ENCODE results near the gene IRF8.

DNA sequence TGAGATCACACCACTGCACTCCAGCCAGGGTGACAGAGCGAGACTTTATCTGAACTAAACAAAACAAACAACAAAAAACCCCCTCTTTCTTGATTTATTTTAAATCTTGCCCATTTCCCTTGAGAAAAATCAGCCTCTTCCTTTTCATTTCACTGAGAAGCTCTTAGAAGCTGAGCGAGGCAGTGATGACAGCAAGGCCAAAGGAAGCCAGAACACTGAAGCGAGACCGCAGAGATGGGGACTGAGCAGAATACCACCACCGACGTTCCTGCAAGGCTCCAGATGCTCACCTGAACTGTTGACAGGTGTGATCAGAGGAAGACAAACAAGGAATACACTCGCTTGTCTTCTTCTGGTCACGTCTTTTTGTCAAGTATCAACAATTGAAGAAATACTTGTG lies 30.5 kb upstream of the IRF8 start:
- TF ChIP-seq, protein P1, sequence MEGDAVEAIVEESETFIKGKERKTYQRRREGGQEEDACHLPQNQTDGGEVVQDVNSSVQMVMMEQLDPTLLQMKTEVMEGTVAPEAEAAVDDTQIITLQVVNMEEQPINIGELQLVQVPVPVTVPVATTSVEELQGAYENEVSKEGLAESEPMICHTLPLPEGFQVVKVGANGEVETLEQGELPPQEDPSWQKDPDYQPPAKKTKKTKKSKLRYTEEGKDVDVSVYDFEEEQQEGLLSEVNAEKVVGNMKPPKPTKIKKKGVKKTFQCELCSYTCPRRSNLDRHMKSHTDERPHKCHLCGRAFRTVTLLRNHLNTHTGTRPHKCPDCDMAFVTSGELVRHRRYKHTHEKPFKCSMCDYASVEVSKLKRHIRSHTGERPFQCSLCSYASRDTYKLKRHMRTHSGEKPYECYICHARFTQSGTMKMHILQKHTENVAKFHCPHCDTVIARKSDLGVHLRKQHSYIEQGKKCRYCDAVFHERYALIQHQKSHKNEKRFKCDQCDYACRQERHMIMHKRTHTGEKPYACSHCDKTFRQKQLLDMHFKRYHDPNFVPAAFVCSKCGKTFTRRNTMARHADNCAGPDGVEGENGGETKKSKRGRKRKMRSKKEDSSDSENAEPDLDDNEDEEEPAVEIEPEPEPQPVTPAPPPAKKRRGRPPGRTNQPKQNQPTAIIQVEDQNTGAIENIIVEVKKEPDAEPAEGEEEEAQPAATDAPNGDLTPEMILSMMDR (IDR thresholded peaks at IDR 0.05; ENCODE audit: insufficient read depth, low read depth, low read length): no peak
- TF ChIP-seq EZH2 (IDR thresholded peaks at IDR 0.05; ENCODE audit: insufficient read depth, low read length): no peak

Data from astrocyte (in vitro differentiated cells and primary cell).